ENCODE measurements around the gene EXOSC7. TPM values are rescaled to one million over a fixed set of nuclear protein-coding genes. Genes with fewer than 3 reads are reported as not detected.

Gene EXOSC7
- total RNA-seq, 2 experiments from 2014 or later = 28.1 to 28.4 TPM

- intact Hi-C loops (cut with DNase I, micrococcal nuclease) = no loop called here
- Histone ChIP-seq H3K4me1 (ENCODE audit: insufficient read depth, low read length) (peaks cover 36% of the 10 kb centered on the region), H3K36me3 (ENCODE audit: insufficient read depth, low read length) (peaks cover 55% of the 10 kb centered on the region), H3K9me3 (ENCODE audit: control insufficient read depth in 1 of 2, insufficient read depth in 1 of 2, low read length in 2 of 2) (no peaks in the 10 kb centered on the region), H3K4me3 (ENCODE audit: low read length) (no peak overlapping the region), H3K27ac (ENCODE audit: low read depth in 1 of 2, low read length in 2 of 2) (no peak overlapping the region), H3K27me3 (ENCODE audit: control insufficient read depth in 1 of 2, insufficient read depth in 2 of 2, low read length in 2 of 2) (peaks cover 0 to 2% of the 10 kb centered on the region in 2 experiments)
- H3K9me3 Mint-ChIP-seq = no peaks in the 10 kb centered on the region
- H3K36me3 Mint-ChIP-seq (ENCODE audit: low read depth) = peaks cover 86% of the 10 kb centered on the region
- no peak for TF ChIP-seq CTCF (IDR thresholded peaks at IDR 0.05)
- CTCF ChIA-PET = interaction anchor here (1.0 kb wide), 1 partner anchor 15 kb away, joined by 3 read pairs; no protein-coding TSS in a partner anchor
- H3K27me3 Mint-ChIP-seq = no peaks in the 10 kb centered on the region
- POLR2A ChIA-PET = interaction anchor here (1.3 kb wide), 1 partner anchor 115 kb away, joined by 3 read pairs; no protein-coding TSS in a partner anchor
- peaks cover 38% of the 10 kb centered on the region for H3K4me1 Mint-ChIP-seq (ENCODE audit: low read depth)
- H3K4me3 Mint-ChIP-seq = no peak overlapping the region
- ATAC-seq (ENCODE audit: poor library complexity) = no peak
- peak overlapping the region; percentile 57 for H3K27ac Mint-ChIP-seq
- DNase-seq = no peak
Measured at GRCh38 chr3:45002720-45003119, 26.7 kb downstream of the EXOSC7 start.

DNA sequence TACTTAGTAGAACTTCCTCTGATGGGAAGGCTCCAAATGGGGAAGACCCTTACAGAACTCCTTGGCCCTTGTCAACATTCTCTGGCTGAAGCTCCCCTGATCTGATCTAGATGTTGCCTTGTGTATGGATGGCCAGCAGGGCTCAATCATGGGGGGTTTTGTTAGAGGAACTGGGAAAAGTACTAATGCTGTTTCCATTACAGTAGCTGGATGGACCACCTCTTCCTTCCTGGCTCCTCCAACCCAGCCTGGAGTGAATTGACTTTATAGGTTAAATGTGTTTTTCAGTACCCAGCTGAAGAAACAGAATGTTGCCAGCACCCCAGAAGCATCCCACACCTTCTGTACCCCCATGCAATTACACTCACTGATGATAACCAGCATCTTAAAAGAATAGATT lies 27.4 kb downstream of the EXOSC7 start:
- no peaks in the 10 kb centered on the region for H3K9me3 Mint-ChIP-seq
- Histone ChIP-seq H3K9me3 (ENCODE audit: control insufficient read depth in 1 of 2, insufficient read depth in 1 of 2, low read length in 2 of 2) (no peaks in the 10 kb centered on the region), H3K27me3 (ENCODE audit: control insufficient read depth in 1 of 2, insufficient read depth in 2 of 2, low read length in 2 of 2) (peaks cover 0 to 2% of the 10 kb centered on the region in 2 experiments), H3K4me1 (ENCODE audit: insufficient read depth, low read length) (peaks cover 39% of the 10 kb centered on the region), H3K4me3 (ENCODE audit: low read length) (no peak overlapping the region), H3K36me3 (ENCODE audit: insufficient read depth, low read length) (peaks cover 55% of the 10 kb centered on the region), H3K27ac (ENCODE audit: low read depth in 1 of 2, low read length in 2 of 2) (peak overlapping the region in 1 of 2 donors; percentile 30)
- intact Hi-C loops (cut with DNase I, micrococcal nuclease) = no loop called here
- peaks cover 86% of the 10 kb centered on the region for H3K36me3 Mint-ChIP-seq (ENCODE audit: low read depth)
- no peak for TF ChIP-seq CTCF (IDR thresholded peaks at IDR 0.05)
- ChIA-PET POLR2A (interaction anchor here (1.3 kb wide), 1 partner anchor 114 kb away, joined by 3 read pairs; no protein-coding TSS in a partner anchor), CTCF (no interaction called here)
- H3K27me3 Mint-ChIP-seq = no peaks in the 10 kb centered on the region
- peaks cover 43% of the 10 kb centered on the region for H3K4me1 Mint-ChIP-seq (ENCODE audit: low read depth)
- ATAC-seq (ENCODE audit: poor library complexity) (no peak), DNase-seq (no peak)
- H3K27ac Mint-ChIP-seq = peak overlapping the region; percentile 57
- H3K4me3 Mint-ChIP-seq = no peak overlapping the region

GRCh38 chr3:45003859-45004258 lies 27.8 kb downstream of the EXOSC7 start:
- H3K4me1 Mint-ChIP-seq (ENCODE audit: low read depth) = peaks cover 43% of the 10 kb centered on the region
- CTCF ChIA-PET = no interaction called here
- Histone ChIP-seq H3K9me3 (ENCODE audit: control insufficient read depth in 1 of 2, insufficient read depth in 1 of 2, low read length in 2 of 2) (no peaks in the 10 kb centered on the region), H3K4me3 (ENCODE audit: low read length) (no peak overlapping the region), H3K27me3 (ENCODE audit: control insufficient read depth in 1 of 2, insufficient read depth in 2 of 2, low read length in 2 of 2) (peaks cover 0 to 2% of the 10 kb centered on the region in 2 experiments), H3K36me3 (ENCODE audit: insufficient read depth, low read length) (peaks cover 54% of the 10 kb centered on the region), H3K4me1 (ENCODE audit: insufficient read depth, low read length) (peaks cover 39% of the 10 kb centered on the region), H3K27ac (ENCODE audit: low read depth in 1 of 2, low read length in 2 of 2) (peak overlapping the region in 1 of 2 donors; percentile 30)
- no peak overlapping the region for H3K4me3 Mint-ChIP-seq
- no peaks in the 10 kb centered on the region for H3K27me3 Mint-ChIP-seq
- POLR2A ChIA-PET = interaction anchor here (1.3 kb wide), 1 partner anchor 114 kb away, joined by 3 read pairs; no protein-coding TSS in a partner anchor
- H3K9me3 Mint-ChIP-seq = no peaks in the 10 kb centered on the region
- no peak for DNase-seq
- peaks cover 86% of the 10 kb centered on the region for H3K36me3 Mint-ChIP-seq (ENCODE audit: low read depth)
- peak overlapping the region; percentile 57 for H3K27ac Mint-ChIP-seq
- no peak for TF ChIP-seq CTCF (IDR thresholded peaks at IDR 0.05)
- no peak for ATAC-seq (ENCODE audit: poor library complexity)
- intact Hi-C loops (cut with DNase I, micrococcal nuclease) = no loop called here
